IPS-NIHi11 (cell line): ENCODE results near the gene TMC1.

ENCODE experiments used
- DNase-seq: peaks from one replicate; pipeline ENCODE4 v3.0.0; 2012; ENCODE audit warnings: mixed read lengths, low spot score

TMC1 gene

DNA sequence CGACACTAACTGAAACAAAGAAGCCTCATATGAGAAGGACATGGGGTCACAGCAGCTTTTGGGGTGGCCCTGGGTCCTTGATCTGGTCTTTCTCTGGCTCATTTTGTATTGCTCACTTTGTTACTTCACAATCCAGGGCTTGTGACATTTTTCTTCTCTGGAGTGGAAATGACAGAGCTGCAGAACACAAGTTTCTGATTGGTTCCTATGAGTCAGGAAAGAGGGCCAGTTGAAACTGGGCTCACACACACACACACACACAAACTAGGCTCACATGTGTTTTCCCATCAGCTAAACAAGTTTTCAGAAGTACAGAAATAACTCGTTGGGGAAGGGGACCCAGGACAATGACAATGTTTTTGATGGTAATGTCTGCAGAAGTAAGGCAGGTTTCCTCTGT, 54.3 kb downstream of the TMC1 start:
- DNase-seq = no peak

DNA sequence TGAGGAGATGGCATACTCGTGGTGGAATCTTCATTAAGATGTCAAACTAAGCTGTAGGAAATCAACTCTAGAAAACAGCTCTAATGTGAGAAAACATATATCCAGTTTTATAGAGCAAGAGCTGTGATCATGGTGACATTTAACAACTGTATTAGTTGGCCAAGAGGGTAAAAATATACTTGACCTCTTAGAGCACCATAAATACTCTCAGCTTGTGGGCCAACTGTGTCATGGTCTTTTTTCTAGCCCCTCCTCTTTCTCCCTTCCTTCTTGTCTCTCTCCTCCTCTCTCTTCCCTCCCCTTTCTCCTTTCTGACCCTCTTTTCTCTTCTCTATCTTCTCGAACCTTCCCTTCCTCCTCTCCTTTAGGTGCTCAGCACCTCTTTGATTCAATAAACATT, 54.7 kb downstream of the TMC1 start:
- DNase-seq = no peak

DNA sequence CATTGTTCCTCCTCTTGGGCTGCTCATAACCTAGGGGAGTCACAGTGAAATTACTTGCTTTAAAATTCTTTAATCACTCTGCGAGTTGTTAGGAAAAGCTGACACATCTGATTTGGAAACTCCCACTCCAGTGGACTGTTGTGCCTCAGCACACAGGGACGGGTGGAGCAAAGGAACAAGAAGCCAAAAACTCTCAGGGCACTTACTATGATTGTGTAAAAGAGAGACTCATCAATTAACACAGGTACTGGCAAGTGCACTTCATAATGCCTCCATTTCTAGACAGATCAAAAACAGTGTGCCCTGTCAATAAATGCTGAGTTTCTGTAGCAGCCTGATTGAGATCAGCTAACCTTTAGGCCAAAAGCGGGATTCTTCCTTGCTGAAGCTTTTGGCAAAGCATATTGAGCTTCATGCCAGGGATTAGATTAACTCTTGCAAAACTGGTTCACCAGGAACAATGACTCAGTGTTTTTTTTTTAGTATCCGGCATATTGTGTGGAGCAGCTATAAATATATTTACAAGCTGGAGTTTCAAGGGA, 55.9 kb downstream of the TMC1 start:
- peak; percentile 17 for DNase-seq

DNA sequence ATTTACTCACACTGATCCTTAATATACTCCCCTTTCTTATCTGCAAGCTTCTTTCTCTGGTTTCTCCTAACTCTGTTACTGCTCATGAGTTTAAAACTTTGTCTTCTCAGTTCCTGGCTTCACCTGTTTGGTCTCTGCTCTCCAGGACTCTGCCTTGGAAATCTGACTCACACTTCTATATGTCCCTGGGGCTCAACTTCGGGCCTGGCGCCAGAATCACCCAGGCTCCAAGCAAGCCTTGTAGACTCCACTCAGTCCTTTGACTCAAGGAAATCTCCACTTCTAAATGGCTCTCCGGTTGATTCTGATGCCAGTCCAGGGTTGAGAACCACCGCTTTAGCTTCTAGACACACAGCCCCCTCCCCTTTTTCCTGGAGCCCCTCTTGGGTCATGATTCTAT, 57.8 kb downstream of the TMC1 start:
- DNase-seq = peak; percentile 26

DNA sequence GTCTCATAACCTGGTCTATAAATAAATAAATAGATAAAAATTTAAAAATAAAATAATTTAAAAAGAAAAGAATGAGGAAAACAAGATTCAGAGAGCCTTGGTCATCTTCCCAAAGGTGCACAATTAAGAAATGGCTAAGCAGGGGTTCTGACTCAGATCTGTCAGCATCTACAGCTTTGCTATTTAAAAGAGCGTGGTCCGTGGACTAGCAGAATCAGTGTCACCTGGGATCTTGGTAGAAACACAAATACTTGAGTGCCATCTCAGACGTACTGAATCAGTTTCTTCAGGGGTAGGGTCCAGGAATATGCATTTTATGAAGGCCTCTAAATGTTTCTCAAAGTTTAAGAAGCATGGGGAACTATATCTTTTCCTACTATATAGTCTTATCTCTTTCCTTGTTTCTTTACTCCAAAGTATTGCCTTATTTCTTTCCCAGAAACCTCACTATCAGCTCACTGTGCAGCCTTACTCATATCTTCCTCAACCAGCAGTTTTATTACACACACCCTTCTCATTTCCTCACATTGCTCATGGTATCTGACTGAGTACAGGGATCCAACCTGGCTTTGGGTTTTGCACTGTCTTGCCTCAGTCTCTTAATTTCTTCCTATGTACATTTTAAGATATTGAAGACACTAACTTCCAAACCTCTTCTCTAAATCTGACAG, 58.6 kb downstream of the TMC1 start:
- DNase-seq = no peak

DNA sequence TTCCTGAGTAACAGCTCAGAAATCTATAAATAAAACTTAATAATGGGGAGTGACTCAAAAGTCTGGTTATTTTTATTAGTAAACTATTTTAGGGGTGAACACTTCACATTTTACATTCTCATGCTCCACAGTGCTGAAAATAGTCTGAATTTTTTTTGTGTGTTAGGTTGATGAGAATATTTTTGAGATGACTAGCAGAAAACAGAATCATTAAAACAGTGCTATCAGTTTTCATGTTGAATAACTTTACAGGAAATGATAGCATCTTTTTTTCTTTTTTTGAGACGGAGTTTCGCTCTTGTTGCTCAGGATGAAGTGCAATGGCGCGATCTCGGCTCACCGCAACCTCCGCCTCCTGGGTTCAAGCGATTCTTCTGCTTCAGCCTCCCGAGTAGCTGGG, 60.3 kb downstream of the TMC1 start:
- DNase-seq = no peak

DNA sequence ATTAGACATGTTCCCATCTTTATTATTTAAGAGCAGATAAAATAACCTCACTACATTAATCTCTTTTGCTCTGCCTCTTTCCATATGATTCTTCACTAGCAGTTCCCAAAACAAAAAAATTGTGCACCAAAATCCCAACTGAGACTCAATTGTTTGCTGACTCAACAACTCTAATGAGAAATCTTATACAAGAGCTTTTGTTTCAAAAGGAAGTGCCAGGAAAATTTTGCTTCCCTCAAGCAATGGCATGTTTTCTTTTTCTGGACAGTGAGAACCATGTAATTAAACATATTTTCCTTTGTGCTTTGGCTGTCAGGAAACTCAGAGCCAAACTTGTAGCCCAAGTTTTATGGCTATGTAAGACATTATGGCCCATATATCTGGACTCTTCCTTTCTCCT, 62.0 kb downstream of the TMC1 start:
- no peak for DNase-seq

DNA sequence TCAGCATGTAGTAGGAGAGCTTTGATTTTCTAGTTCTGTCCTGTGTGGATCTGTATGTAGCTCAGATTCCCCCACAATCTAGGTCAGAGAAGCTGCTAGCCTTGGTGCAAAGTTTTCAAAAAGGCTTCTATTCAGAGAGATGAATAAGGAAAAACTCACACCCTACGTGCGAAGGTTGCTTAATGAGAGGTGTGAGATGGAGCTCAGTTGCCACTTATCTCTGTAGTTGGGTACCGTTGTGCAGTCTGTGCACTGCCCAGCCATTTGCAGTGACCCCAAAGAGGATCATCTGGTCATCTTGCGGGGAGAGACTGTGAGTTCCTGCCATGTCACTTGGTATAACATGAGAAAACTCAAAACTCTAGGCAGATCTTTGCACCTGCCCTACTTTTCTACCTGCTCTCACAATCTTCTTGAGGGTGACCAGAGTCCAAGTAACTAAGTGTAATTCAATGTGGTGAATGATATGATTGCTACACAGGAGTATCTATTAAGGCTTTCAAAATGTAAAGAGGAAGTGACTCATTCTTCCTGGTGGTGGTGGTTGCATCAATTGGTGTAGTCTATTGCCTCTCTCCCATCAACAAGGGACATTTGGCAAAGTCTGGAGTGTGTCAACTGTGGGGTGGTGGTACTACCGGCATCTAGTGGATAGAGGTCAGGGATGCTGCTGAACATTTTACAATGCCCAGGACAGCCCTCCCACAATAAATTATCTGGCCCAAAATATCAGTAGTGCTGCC, 65.2 kb downstream of the TMC1 start:
- DNase-seq = no peak

DNA sequence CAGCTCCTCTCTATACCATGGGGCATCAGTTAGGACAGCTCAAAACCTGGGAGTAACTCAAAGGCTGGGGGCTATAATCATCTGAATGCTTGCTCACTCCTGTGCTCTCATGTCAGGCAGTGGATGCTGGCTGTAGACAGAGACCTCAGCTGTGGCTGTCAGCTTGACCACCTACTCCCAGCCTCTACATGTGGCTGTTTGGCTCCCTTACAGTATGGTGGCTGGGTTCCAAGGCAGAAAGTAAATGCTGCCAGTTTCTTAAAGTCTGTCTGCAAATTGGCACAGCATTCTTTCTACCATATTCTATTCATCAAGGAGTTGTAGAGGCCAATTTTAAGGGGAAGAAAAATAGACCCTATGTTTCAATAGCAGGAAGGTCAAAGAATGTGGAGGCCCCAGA, 66.9 kb downstream of the TMC1 start:
- DNase-seq = no peak

DNA sequence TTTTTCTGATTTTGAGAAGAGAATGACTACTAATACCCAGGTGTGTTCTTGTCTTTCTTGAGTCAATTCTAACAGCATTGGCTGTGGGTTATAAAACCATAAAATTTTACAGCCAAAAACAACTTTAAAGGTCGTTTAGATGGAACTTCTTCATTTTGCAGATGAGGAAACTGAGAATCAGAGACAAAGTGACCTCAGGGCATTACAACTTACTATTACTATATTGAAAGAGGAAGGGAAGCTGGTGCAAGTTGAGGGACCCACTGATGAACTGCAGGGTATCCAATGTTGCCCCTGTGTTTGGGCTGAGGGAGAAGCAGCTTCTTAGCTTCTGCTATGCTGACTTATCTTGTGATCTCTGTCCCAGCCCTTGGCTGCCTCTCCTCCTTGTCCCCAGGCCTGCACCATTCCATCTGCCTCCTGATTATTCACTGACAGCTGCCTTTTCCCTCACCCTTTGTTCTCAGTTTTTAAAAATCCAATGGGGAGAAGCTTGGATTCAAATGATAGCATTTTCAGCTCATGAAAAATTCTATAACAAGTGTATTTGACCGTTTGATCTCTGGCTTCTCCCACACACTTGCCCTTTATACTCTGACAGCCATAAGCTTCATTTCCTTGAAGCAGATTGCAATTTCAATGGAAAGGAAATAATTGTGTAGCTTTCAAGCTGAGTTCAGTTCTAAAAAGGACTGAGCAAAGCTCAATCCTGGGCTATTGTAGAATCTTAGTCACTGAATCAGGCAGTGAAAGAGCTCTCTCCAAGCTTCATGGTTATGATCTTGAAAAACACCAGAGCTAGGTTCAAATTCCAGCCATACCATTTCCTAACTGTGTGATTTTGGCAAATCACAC, 68.5 kb downstream of the TMC1 start:
- no peak for DNase-seq

DNA sequence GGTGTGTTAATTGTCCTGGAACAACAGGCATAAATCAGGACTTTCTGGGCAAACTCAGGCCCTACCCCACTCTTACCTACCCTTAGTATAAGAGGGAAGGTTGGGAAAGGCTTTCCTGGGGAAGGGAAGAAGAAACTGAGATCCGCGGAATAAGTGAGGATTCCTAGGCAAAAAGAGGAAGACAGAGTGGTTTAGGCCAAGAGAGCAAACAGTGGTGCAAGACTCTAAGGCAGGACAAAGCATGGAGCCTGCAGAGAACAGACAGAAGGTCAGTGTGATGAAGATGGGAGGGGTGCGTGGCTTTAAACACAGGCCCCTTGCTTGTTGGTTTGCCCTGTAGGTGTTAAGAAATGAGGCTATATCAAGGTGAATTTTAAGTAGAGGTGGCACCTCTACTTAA, 69.4 kb downstream of the TMC1 start:
- no peak for DNase-seq

DNA sequence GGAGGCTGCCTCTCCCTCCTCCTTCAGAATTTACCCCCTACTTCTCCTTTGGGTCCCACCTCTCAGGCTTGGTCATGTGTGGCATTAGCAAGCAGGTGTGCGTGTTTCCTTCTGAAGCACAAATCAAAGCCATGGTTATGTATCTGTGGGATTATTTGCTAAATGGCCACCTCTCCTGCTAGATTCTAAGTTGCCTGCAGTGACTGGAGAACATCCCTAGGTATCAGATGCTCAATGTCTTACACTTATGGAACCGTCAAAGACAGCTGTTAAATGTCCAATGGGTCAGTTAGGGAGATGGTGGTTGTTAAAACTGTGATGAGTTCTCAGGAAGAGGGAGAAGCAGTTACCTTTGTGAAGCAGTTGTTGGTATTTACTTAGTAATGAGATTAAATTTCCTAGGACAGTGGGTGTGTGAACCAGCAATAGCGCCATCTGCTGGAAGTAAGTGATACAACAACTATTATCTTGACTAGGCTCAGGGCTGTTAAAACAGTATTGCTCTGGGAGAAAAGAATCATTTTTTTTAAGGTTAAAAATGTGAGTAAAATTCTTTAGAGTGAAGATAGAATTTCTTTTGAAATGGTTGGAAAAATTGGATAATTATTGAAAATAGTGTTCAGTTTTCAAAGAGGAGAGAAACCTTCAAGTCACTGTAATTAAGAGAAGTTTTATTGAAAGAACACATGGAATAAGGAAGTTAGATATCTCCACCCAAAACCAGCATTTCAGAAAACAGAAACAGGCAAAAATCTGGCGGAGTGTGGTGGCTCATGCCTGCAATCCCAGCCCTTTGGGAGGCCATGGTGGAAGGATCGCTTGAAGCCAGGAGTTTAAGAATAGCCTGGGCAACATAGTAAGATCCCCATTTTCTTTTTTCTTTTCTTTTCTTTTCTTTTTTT, 71.3 kb downstream of the TMC1 start:
- peak; percentile 65 for DNase-seq

DNA sequence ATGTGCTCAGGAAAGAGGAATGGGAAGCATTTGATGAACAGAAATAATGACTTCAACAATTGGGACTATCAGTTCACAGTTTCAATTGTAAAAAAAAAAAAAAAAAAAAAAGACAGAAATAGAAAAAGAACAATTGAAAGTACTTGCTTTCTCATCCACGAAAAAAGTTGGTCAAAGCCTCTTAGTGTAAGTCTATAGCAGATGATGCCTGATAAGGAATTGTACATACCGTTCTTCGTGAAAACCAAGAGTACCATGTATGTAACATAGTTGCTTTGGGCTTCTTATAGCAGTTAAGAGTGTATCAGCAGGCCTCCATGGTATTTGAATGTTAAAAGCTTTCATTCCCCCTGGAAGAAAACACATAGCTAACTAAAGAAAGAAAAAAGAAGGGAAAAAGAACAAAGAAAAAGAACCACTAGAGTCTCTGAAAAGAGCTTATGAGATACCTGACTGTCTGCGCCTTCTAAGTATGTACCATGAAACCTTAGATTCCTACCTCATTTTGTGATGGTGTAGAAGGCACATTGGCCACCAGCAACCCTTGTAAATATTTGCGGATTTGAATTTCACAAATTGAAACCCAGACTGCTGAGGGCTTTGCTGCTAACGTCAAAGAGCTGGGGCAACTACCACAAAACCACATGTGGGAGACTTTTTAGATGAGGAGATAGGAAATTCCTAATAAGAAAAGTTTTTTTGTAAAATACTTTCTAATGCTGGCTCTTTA, 75.2 kb downstream of the TMC1 start:
- no peak for DNase-seq

DNA sequence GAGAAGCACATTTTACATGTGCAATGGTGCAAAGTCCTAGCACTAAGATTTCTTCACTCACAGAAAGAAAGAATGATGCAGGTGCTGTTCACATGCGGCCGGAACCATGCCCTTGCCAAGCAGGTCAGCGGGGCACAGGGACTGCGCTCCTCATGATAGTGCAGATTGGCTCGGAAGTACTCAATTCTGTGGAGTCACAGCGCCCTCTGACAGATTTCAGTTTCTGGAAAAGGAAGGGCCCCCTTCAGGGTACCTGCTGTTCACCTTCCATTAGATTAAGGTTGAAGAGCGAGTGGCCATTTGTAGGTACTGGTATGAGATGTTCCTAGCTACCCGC, 75.7 kb downstream of the TMC1 start:
- DNase-seq = no peak

DNA sequence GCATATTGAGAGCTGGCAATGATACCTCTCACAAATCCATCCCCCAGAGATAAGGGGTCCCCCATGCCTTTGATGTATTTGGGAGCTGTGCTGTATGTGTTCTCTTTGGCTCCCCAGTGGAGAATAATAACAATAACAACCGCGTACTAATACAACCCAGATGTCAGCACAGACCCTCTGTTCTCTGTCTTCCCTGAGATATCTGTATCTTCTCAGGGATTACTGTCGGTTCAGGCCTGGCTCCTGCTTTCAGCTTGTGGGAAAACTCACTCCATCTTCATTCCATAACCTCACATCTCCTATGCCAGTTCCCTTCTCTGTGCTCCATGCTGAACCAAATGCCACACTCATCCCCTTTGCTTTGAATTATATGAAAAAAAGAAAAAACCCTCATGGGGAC, 76.2 kb downstream of the TMC1 start:
- no peak for DNase-seq

DNA sequence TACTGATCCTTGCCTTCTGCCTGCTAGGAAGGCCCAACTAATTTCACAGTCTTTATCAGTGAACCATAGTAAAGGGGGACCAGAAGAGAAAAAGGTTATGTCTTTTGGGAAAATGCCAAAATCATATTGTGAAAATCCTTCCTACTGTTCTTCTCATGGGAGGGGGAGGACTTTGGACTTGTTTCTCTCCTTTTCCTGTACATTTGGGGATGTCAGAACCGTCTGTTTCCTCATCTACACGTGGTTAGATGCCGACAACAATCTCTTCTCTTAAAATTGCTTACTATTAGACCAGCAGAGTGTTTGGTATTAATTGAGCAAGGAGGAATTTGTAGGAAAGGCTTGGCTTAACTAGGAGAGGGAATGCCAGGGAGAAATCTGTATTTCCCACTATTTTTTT, 77.2 kb downstream of the TMC1 start:
- no peak for DNase-seq

DNA sequence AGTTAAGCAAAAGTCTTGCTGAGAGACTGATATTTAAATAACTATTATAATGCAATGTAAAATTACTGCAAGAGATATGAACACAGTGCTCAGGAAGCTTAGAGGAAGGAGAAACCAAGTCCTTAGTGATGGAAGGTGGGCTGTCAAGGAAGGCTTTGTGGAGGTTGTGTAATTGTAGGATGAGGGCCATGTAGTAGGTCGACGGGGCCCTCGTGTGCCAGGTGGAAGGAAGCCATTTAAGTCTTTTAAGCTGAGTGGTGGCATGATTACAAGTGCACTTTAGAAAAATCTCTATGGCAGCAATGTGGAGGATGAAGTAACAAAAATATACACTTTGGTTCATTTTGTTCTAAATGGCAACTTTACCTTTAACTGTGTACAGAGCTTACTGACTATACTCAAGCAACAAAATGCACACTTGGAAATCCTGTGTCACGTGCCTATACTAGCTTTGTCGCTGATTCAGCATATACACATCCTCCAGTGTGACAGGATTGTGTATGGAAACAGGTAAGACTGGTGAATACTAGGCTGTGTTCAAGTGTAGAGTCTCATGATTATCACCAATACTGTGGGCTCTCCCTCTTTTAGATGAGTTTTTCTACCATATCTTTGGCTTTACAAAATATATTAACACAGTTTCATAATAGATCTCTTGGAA, 78.6 kb downstream of the TMC1 start:
- no peak for DNase-seq

DNA sequence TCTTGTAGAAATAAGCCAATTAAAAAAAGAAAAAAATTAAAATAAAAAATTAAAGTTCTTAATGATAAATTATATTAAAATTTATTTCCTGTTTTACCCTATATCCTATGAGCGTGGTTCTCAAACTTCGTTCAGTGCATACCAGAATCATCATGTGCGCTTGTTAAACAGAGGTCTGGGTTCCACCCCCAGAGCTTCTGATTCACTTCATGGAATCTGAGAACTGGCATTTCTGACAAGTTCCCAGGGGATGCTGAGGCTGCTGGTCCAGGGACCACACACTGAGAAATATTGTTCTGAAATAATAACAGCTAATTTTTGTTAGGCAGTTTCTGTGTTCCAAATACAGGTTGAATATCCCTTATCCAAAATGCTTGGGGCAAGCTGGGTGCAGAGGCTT, 79.3 kb downstream of the TMC1 start:
- DNase-seq = no peak

DNA sequence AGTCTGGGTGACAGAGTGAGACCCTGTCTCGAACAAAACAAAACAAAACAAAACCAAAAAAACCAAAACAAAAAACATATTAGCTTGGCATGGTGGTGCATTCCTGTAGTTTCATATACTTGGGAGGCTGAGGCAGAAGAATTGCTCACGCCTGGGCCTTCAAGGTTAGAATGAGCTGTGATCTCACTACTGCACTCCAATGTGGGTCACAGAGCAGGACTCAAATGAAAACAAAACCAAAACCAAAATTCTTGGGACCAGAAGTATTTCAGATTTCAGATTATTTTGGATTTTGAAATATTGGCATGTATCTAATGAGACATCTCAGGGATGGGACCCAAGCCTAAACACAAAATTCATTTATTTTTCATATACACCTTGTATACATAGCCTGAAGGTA, 80.2 kb downstream of the TMC1 start:
- DNase-seq = no peak

DNA sequence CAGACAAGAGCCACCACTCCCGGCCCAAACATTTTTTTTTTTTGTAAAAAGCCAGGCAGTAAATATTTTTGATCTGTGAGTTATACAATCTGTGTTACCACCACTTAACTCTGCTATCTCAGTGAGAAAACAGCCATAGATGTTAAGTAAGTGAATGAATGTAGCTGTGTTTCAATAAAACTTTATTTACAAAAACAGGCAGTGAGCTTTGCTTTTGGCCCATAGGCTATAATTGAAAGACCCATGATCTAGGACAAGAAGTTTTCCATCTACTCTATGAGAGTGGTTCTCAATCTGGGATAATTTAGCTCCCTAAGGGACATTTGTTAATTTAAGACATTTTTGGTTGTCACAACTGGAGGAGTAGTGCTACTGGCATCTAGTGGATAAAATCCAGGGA, 91.0 kb downstream of the TMC1 start:
- no peak for DNase-seq

DNA sequence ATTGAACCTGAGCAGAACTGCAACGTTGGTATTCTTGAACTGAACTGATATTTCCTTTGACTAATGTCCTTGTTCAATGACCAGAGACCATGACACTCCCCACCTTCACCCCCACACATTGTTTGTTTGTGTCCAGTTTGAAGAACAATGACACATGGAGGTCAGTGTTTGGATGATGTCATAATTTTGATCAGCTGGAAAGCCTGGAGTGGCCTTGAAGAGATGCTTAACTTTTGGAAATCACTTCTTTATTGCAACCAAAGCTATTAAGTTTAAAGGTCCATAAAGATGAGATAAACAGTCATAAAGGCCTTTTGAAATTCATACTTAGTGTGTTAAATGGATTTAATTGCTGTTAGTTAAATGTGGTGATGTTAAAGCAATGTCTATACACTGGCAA, 92.7 kb downstream of the TMC1 start:
- no peak for DNase-seq
